HG03108 (cell line): ENCODE results near the gene USP2.

Experiments
- ATAC-seq: cut with Tn5 transposase; IDR thresholded peaks from one replicate; pipeline ENCODE4 v1.9.1; 2021; ENCODE audit warnings: moderate library complexity; ENCODE audit not compliant: unreplicated experiment

The USP2 gene

DNA sequence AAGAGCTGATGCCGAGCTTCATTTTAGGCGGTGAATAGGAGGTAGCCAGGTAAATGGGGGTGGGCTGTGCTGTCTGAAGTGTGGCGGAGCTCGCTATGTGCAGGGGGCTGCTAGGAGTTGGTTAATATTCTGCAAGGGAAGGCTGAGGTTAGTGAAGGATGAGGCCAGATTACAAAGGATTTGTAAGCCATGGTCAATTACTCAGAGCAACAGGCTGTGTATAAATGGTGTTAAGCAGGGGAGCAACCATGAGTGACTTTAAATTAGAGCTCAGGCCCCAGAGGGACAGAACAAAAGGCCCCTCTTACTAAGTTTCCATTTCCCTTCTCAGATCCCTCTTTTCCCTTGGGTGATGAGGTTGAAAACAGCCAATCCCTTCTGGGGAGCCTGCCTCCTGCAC, 57.3 kb downstream of the USP2 start:
- ATAC-seq, result no peak

DNA sequence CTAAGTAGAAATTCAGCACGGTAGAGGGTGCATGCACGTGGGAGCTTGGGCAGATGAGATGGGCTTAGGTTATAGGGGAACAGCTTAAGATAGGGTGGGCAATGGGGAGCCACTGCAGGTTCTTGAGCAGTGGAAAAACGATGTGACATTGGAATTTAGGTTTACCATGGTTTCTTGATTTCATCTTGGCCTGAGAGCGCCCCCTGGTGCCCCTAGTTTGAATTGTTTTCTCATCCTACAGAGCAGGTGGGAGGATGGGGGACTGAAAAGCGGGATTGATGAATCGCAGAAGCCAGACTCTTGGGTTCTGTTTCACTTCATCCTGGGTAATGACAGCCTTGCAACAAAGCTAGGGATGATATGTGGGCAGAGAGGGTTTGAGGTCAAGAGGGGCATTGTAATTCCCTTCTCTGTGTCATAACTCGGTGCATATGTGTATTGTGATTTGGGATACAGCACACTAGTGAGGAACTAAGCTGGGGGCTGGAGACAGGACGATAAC, 57.9 kb downstream of the USP2 start:
- ATAC-seq, result no peak

DNA sequence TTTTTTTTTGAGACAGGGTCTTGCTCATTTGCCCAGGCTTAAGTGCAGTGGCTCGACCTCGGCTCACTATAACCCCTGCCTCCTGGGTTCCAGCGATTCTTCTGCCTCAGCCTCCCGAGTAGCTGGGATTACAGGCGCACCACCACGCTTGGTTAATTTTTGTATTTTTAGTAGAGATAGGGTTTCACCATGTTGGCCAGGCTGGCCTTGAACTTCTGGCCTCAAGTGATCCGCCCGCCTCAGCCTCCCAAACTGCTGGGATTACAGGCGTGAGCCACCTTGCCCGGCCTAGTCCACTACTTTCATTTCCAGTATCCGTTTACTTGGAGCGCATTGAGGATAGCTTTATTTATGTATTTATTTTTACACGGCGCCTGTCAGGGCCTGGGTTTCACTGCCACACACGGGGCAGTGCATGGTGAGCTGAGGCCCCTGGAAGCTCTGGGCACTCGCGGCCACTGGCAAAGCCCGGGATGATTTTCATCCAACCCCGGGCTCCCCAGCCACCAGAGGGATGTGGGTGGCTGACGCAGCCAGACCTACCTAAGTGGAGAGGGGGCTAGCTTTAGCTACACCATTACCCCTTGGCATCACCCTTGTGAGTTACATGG, 58.5 kb downstream of the USP2 start:
- ATAC-seq, result no peak

DNA sequence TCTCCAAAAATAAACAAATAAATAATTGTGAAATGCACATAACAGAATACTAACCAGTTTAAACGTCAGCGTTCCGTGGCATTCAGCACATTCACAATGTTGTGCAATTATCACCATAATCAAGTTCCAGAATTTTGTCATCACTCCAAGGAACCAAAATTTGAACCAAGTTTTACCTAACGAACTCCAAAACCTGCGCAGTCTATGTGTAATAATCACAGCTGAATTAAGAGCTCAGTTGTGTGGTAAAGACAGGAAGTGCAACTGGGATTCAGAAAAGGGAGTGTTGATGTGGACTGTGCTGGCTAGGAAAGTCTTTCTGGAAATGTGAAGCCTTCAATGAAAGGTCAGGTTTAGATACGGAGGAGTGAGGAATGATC, 59.1 kb downstream of the USP2 start:
- ATAC-seq, result no peak

DNA sequence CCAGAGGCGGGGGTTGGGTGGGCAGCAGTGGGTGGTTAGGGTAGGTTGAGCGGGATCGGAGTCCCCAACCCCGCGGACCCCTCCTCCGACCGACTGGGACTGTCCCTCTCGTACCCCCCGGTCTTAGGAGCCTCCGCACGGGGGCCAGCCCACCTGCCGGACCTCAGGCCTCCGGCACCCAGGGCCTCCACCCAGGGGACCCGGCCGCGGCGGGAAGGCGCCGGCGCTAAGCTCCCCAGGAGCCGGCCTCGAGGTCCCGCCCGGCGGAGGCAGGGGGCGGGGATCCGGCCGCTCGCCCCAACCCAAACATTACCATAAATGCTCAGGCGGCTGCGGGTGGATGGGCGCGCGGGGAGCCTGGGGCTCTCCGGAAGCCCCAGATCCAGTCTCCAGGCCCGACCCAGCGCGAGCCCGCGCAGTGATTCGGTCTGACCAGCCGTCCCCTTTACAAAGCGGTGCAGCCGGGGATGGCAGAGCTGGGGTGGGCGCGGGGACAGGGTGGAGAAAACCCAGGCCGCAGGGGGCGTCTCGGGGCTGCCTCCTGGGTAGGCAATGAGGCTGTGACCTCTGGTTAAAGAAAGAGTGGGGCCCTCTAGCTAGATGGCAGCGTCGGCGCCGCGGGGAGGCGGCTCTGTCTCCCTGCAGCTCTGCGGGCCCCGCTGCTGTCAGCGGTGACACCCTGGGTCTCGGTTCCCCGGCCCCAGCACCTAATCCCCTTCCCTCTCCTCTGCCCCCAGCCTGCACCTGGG, 60.5 kb downstream of the USP2 start:
- peak; percentile 31 for ATAC-seq

DNA sequence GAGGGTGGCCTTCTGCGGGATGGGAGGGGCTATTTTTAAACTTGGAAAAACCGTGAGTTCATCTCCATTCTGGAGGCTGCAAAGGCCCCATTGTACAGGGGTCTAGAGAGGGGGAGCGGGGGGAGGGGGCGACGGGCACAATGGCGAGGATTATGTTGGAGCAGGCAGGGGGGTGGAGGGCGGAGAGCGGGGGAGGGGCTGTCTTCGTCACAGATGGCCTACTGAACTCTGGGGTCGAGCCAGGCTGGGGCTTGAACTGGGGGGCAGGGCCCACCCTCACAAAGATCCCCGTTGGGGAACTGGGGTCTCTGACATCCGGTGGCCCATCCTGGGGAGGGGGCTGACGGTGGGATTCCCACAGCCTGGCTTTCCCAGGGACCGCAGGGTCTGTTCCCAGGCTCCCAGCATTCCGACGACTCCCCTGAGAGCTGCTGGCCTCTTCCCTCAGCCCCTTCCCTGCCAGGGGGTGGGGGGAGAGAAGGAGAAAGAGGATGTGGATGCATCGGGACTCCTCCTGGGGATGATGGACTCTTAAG, 61.2 kb downstream of the USP2 start:
- no peak for ATAC-seq

DNA sequence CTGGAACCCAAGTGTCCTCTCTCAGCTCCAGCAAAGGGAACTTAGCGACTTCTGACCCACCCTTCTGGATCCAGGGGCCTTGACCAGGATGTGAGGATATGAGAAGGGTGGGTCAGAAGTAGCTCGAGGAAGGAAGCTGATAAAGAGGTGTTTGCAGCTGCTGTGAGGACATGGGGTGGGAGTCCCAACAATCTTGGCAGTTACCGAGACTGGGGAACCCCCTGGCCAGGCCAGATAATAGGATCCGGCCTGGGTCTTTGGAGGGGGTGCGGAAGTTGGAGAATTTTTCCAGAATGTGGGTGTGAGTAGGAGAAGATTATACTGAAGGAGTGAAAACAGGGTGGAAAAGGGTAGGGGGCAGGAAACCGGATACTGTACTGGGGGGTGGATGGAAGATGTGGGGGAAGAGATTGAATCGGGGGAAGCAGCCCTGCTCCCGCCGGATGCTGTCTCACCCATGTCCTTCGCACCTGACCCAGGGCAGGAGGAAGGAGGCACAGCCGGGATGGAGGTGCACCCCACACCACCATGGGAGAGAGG, 61.7 kb downstream of the USP2 start:
- no peak for ATAC-seq

DNA sequence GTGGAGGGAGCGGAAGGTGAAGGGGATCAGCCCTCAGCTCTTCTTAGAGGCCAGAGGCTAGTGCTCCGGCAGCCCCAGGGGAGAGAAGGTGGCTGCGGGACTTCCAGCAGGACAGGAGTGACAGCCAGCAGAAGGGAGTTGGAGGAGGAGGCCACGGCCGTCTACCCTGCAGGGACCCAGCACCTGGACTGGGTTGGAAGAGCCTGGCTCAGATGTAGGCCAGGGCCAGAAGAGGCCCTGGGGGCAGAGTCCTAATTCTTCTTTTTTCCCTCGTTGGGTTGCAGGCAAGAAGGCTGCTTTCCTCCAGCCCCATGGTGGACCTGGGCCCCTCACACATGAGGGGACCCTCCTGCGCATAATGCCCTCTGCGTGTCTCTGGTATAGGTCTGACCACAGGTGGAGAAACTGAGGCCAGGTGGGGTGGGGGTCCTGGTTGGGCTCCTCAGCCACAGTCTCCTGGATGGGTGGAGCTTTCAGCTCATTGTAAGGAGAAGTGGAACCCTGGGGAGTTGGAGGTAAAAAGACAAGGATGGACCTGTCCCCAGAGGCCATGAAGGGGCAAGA, 62.3 kb downstream of the USP2 start:
- ATAC-seq, result no peak

DNA sequence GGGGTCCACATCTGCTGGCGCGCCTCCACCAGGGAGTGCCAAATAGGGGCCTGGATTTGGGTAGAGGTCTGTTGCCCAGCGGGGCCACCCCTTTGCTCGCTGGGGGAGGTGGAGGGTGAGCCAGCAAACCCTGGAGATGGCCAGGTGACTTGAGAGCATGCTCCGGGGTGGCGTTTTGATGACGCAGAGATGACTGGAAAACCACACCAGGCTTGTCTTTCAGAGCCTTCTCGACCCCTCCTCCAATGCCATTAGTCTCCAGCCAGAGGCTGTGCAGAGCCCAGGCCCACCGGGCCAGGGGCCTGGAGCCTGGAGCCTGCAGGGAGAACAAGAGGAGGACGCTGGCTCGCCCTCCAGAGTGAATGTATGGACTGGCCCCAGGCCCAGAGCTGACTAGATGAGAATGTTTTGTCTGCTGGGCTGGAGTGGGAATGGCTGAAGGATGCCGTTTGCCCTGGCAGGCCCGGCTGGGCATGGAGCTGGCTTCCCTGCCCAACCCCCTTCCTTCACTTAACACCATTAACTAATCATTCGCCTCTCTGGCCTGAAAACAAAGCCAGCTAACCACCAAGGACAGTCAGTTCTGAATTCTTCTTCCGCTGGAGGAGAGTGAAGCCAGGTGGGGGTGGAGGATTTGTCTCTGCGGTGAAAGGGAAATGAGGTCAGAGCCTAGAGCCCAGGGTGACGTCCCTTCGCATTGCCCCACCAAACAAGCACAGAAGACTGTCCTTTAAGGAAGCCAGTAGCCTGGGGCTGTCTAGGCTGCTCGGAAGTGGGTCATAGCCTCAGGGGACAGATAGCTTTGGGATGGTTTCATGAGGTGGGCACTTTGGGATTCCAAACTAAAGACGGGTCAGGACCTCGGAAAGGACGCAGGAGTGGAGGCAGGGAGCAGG, 63.0 kb downstream of the USP2 start:
- ATAC-seq, result no peak

DNA sequence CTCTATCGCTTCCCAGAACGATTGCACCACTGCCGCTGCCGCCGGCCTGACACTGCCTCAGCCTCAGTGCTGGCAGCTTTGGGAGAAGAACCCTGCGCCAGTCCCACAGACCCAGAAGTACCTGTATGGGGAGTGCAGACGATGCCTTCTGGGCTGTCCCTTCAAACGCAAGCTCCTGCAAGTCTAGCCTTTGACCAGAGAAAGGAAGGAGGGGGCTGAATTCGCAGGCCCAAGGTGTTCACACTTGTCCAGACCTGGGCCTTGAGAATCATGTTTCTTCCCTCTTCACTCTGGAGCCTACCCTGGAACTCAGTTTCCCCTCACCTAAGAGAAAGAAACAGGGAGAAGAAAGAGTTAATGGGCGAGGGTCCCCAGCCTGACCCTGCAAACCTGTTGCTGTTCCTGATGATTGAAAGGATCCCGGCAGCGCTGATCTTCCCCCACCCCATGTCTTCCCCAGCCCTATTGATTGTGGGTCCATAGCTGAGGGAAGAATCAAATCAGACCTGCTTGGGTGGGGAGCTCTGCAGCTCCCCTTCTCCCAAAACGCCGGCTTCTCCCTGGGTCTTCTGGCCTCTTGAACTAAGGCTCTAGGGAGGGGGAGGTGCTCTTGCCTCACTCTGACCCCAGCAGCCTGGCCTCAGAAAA, 63.8 kb downstream of the USP2 start:
- no peak for ATAC-seq

DNA sequence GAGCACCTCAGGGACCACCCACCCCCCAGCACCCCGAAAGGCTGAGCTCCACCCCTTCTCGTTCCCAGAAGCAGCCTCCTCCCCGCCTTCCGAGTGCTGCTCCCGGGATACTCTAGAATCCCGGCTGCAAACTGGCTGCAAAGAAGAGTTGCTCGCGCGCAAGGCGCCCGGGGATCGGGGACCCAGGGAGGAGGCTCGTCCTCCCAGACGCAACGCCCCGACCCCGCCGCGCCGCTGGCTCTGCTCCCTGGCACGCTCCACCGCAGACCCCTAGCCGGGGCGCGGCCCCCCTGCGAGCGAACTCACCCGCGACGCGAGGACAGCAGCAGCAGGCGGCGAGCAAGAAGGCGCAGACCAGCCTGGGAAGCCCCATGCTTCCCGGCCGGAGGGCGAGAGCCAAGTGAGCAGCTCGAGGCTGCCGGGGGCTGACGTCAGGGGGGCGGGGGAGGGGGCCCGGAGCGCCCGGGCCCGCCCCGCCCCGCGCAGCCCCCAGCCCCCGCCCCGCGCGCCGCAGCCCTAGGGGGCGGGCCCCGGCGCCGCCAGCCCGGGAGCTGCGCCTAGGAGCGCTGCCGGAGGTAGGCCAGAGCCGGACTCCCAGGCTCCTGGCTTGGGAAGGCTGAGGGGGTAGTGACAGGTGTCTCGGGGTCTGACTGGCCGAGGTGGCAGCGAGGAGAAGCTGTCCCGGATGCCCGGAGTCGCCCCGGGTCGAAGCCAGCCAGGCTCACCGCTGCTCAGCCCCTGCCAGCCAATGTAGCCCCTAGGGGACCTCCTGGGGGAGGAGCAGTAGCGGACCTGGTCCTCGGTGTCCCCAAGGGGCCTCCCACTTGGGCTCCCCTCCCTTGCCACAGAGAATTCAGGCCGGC, 64.5 kb downstream of the USP2 start, which contains the start of gene MCAM:
MCAM (minus strand) TSS at position 402 of the 863 bp plus-strand sequence; CDS start at position 373, 29 bp downstream.
- no peak for ATAC-seq

DNA sequence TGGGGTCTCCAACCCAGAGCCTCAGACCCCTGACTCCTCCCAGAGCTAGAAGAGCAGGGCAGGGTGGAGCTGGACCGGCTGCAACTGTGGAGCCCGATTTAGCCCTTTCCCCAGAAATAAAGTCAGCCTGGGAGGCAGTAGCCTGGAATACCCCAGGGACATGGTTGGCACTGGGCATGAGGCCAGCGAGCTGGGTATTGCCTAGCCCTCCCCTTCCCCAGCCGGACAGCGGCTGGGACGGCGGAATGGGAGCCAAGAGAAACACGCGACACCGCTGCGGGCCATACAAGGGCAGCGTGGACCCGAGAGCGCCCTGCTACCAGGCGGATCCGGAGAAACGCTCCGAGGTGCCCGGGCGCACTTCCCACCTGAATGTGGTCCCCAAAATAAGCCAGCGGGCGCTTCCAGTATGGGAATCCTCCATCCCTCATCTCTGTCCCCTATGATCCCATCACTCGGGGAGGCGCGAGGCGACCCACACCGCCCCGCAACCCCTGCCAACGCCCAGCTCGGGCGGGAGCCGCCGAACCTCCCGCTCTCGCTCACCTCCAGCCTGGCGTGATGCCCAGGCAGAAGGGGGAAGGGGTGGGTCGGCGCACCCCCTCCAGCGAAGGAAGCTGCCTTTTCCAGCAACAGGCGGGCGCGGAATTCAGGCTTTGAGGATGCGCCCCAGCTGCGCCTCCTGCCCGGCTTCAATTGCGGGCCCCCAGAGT, 65.3 kb downstream of the USP2 start:
- no peak for ATAC-seq

DNA sequence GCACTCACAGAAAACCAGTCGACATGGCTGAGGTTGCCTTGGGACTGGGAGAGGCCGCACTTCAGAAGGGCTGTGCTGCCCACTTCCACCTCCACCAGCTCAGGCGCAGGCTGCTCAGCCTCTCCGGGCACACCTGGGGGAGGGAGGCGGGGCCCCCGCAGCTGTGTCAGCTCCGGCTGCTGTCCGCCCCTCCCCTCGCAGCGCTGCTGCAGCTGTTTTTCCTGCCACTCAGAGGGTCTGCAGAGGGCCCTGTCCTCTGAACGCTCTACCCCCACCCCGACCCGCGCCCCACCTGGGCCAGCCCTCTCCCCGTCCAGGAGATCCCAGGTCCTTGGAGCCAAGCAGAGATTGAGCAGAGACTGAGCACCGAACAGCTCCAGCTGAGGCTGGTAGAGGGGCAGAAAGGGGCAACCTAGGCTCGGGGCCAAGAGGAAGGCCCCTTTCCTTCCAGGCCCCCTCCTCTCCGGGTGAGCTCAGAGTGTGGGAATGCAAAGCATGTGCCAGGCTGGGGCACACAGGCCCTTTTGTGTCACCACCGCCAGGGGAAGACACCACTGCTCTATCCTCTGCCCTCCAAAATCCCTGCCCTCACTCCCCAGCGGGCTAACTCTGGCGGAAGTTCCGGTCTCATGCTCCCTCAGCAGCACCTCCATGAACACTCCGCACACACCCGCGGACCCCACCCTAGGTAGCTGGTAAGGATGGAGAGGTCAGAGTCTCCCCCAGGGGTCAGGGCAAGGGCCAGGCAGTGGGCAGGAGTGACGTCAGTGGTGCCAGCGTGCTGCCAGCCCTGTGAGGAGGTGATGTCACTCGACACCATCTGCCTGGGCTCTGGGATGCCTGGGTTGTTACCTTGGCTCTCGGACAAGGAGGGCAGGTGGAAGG, 66.1 kb downstream of the USP2 start:
- no peak for ATAC-seq

DNA sequence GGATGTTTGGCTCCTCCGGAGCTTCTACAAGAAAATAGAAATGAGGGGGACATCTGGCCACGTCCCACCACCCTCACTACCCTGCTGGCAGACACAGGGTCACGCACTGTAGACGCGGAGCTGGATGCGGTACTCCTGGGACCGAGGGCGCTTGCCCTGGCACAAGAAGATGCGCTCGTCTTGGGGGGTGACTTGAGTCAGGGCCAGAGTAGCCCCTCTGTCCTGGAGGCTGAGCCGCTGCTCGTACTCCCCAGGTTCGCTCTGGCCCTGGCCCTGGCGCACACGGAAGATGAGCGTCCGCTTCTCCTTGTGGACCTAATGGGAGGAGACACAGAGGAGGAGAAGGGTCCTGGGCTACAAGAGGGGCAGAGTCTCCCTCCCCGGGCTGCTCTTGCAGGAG, 66.8 kb downstream of the USP2 start:
- ATAC-seq, result no peak

DNA sequence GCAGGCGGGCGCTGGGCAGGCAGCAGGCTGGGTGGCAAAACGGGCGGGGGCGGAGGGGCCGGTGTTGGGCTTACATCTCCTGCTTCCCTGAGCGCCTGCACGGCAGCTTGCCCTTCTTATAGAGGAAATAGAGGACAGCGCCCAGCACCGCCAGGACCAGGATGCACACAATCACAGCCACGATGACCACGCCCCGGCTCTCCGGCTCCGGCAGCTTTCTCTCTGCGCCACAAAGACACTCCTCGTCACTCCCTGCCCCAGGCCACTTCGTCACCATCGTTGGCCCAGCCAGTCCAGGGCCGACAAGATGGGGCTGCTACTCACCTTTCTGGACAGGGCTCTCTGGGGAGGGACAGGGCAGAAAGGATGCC, 70.8 kb downstream of the USP2 start:
- no peak for ATAC-seq

DNA sequence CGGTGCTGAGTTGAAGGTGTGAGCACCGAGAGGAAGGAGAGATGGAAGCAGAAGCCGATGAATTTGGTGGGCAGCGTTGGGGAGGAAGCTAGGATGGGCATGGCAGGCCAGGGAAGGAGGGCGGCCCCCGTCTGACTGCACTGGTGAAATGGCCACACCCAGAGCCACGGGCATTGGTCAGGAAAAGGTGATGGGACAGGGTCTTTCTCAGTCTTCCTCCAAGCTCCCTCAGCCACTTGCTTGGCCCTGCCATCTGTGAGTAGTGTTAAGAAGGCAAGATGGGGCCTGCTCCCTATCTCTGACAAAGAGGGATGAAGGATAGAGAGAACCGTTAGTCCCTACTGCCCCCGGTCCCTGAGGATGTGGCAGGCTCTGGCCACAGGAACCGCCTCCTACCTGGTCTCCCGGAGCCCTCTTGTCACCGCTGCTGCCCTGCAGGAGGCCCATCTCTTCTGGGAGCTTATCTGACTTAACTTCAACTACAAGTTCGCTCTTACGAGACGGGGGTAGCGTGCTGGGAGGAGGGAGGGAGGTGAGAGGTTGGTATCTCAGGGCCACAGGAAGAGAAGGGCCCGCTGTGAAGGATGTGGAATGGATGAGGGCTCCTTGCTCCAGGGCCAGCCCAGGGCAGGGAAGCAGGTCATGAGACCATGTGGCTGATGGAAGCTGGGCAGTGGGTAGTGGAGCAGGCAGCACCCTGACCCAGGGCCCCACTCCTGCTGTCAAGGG, 71.4 kb downstream of the USP2 start:
- ATAC-seq, result no peak

DNA sequence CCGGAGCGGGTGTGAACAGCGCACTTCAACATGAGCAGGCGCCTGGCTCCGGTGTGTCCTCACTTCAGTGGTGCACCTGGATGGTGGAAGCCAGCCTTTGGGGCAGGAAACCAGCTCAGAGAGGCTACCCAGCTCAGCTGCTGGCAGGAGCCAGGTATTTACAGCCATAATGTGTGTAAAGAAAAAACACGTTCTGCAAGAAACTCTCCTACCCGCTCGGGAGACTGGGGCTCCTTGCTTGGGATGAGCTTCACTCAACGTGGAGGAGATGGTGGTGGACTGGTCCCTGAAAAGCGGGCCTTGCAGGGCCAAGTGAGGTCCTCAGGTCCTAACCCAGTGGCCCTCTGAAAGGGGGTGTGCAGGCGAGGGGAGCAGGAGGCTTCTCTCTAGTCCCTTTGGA, 72.1 kb downstream of the USP2 start:
- ATAC-seq, result no peak
